Neural progenitor cell (in vitro differentiated cells): ENCODE data around the gene DNAI2. TPM values are rescaled to one million over a fixed set of nuclear protein-coding genes. Genes with fewer than 3 reads are reported as not detected.

Experiments
- DNase-seq: peaks from one replicate; pipeline ENCODE4 v3.0.0-alpha.2; 2016; ENCODE audit warnings: low spot score
- H2AFZ ChIP-seq: fragments of 200-600 bp; sonication (generic); replicated peaks from 2 replicates; pipeline ENCODE4 v1.6.1; 2016; ENCODE audit warnings: antibody characterized with exemption
- H3F3A ChIP-seq: fragments of 200-600 bp; sonication (generic); 2 replicates; pipeline ENCODE4 v1.6.1; 2016; ENCODE audit warnings: antibody characterized with exemption, low read depth
- H3K27ac ChIP-seq: fragments of 200-600 bp; sonication (generic); 2 replicates; pipeline ENCODE4 v1.5.1; 2016; ENCODE audit warnings: mild to moderate bottlenecking
- H3K27me3 ChIP-seq: fragments of 200-600 bp; sonication (generic); 2 replicates; pipeline ENCODE4 v1.6.1; 2016; ENCODE audit warnings: mild to moderate bottlenecking, moderate library complexity
- H3K36me3 ChIP-seq: fragments of 200-600 bp; sonication (generic); 2 replicates; pipeline ENCODE4 v1.5.1; 2016
- H3K4me1 ChIP-seq: fragments of 200-600 bp; sonication (generic); 2 replicates; pipeline ENCODE4 v1.6.1; 2016; ENCODE audit warnings: mixed run types
- H3K4me2 ChIP-seq: fragments of 200-600 bp; sonication (generic); 2 replicates; pipeline ENCODE4 v1.6.1; 2016
- H3K4me3 ChIP-seq: fragments of 200-600 bp; sonication (generic); 2 replicates; pipeline ENCODE4 v1.5.1; 2016
- H3K79me2 ChIP-seq: fragments of 200-600 bp; sonication (generic); 2 replicates; pipeline ENCODE4 v1.6.1; 2016; ENCODE audit warnings: low read depth
- H3K9ac ChIP-seq: fragments of 200-600 bp; sonication (generic); 2 replicates; pipeline ENCODE4 v1.6.1; 2016
- H3K9me3 ChIP-seq: fragments of 200-600 bp; sonication (generic); 2 replicates; pipeline ENCODE4 v1.5.1; 2016; ENCODE audit warnings: low read depth
- H4K20me1 ChIP-seq: fragments of 200-600 bp; sonication (generic); 2 replicates; pipeline ENCODE4 v1.6.1; 2016; ENCODE audit warnings: low read depth
- H3K27ac Mint-ChIP-seq: 3 replicates; pipeline ENCODE4 v1.8.0; 2021; ENCODE audit warnings: mixed read lengths
- H3K27me3 Mint-ChIP-seq: 2 replicates; pipeline ENCODE4 v1.8.0; 2022; ENCODE audit warnings: low read depth, mild to moderate bottlenecking, inconsistent platforms, moderate library complexity, mixed read lengths; ENCODE audit not compliant: insufficient read depth
- H3K36me3 Mint-ChIP-seq: 3 replicates; pipeline ENCODE4 v1.8.0; 2021; ENCODE audit warnings: mixed read lengths
- H3K4me1 Mint-ChIP-seq: 3 replicates; pipeline ENCODE4 v1.8.0; 2021; ENCODE audit warnings: mixed read lengths
- H3K4me3 Mint-ChIP-seq: 3 replicates; pipeline ENCODE4 v1.8.0; 2021; ENCODE audit warnings: mild to moderate bottlenecking, moderate library complexity, mixed read lengths
- H3K9me3 Mint-ChIP-seq: 3 replicates; pipeline ENCODE4 v1.8.0; 2020; ENCODE audit warnings: mixed read lengths
- EZH2 ChIP-seq: fragments of 200-600 bp; sonication (generic); IDR thresholded peaks from 2 replicates; pipeline ENCODE4 v1.6.1; 2017; ENCODE audit warnings: antibody characterized with exemption, mild to moderate bottlenecking, moderate library complexity
- EZH2phosphoT487 ChIP-seq: fragments of 200-600 bp; sonication (generic); IDR thresholded peaks from 2 replicates; pipeline ENCODE4 v1.6.1; 2017; ENCODE audit warnings: antibody characterized with exemption
- total RNA-seq: library from RNA; depleted of rRNA; stranded (reverse); fragments of >200 nt; gene quantifications from 2 replicates; pipeline ENCODE4 v1.2.3, GENCODE V29; 2015; ENCODE audit warnings: low replicate concordance
- TF ChIP-seq, protein P1 (sequence below): fragments of 200-600 bp; sonication (generic); IDR thresholded peaks from 2 replicates; pipeline ENCODE4 v1.5.1; 2017; ENCODE audit warnings: antibody characterized with exemption, mild to moderate bottlenecking

Gene DNAI2
- total RNA-seq, 1 donor from 2014 or later, result not detected

DNA sequence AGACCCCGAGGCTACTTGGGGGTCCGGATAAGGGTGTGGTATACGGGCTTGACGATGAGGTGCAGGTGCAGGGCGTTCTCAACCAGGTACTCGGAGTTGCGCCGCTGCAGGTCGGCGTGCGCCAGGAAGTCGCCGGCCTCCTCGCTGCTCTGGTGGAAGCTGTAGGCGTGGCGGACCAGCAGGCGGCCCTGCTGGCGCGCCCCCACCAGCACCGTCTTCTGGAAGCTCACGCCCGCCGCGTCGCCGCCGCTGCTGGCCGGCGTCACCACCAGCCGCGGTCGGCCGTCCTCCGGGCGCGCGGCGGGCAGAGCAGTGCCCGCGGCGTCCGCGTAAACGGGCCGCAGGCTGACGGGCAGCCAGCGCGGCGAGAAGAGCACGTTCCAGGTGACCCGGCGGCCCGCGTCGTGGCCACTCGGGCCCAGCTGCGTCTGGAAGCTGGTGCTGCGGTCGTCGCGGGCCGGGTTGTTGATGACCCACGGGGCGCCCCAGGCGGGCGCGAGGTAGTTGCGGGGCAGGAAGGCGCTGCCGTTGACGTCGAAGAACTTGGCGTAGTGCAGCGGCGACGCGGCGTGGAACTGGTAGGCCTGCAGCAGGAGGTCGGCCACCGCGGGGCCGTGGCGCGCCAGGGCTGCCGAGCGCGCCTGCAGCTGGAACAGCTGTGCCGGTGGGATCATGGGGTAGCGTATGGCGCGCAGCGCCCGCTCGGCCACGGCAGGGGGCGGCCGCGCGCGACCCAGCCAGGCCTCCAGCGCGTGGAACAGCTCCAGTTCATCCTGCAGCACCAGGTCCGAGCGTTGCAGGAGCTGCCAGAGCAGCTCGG, 82.8 kb downstream of the DNAI2 start:
- no peak overlapping the region for H3K27ac ChIP-seq
- H3K9me3 ChIP-seq, result no peaks in the 10 kb centered on the region
- H4K20me1 ChIP-seq, result no peaks in the 10 kb centered on the region
- H3K4me1 Mint-ChIP-seq, result peaks cover 32% of the 10 kb centered on the region
- peaks cover 11% of the 10 kb centered on the region for H3K79me2 ChIP-seq
- no peak overlapping the region for H3K9ac ChIP-seq
- H3K4me1 ChIP-seq, result peaks cover 12% of the 10 kb centered on the region
- no peaks in the 10 kb centered on the region for H3K9me3 Mint-ChIP-seq
- no peak overlapping the region for H3K4me2 ChIP-seq
- H3K4me3 ChIP-seq, result no peak overlapping the region
- no peak overlapping the region for H3K4me3 Mint-ChIP-seq
- no peak for DNase-seq
- H3K36me3 ChIP-seq, result no peaks in the 10 kb centered on the region
- H3K27ac Mint-ChIP-seq, result no peak overlapping the region
- H3K27me3 Mint-ChIP-seq, result peaks cover 9% of the 10 kb centered on the region
- peaks cover 14% of the 10 kb centered on the region for H3F3A ChIP-seq
- peaks cover 47% of the 10 kb centered on the region for H3K27me3 ChIP-seq
- peaks cover 6% of the 10 kb centered on the region for H3K36me3 Mint-ChIP-seq
- no peak overlapping the region for H2AFZ ChIP-seq
- no peak for TF ChIP-seq EZH2
- TF ChIP-seq, protein P1, sequence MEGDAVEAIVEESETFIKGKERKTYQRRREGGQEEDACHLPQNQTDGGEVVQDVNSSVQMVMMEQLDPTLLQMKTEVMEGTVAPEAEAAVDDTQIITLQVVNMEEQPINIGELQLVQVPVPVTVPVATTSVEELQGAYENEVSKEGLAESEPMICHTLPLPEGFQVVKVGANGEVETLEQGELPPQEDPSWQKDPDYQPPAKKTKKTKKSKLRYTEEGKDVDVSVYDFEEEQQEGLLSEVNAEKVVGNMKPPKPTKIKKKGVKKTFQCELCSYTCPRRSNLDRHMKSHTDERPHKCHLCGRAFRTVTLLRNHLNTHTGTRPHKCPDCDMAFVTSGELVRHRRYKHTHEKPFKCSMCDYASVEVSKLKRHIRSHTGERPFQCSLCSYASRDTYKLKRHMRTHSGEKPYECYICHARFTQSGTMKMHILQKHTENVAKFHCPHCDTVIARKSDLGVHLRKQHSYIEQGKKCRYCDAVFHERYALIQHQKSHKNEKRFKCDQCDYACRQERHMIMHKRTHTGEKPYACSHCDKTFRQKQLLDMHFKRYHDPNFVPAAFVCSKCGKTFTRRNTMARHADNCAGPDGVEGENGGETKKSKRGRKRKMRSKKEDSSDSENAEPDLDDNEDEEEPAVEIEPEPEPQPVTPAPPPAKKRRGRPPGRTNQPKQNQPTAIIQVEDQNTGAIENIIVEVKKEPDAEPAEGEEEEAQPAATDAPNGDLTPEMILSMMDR, result no peak
- no peak for TF ChIP-seq EZH2phosphoT487

DNA sequence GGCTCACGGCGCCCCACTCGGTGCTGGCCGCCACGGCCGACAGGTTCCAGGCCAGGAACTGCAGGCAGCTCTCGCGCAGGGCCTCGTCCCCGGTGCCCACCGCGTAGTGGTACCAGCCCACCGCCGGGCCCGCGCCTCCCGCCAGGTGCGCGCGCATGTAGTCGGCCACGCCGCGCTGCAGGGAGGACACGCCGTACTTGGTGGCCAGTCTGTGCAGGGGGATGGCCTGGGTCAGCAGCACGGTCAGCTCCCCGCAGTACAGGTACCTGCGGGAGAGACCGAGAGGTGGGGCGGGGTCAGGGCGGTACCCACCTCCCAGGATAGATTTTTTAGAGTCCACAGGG, 83.4 kb downstream of the DNAI2 start:
- DNase-seq, result no peak
- Histone ChIP-seq H3K79me2 (peaks cover 11% of the 10 kb centered on the region), H3K9me3 (no peaks in the 10 kb centered on the region), H4K20me1 (no peaks in the 10 kb centered on the region), H3K4me3 (no peak overlapping the region), H3K36me3 (no peaks in the 10 kb centered on the region), H2AFZ (no peak overlapping the region), H3K27me3 (peaks cover 41% of the 10 kb centered on the region), H3K9ac (no peak overlapping the region), H3K4me2 (no peak overlapping the region), H3F3A (peaks cover 20% of the 10 kb centered on the region), H3K4me1 (peaks cover 14% of the 10 kb centered on the region), H3K27ac (no peak overlapping the region)
- Mint-ChIP-seq H3K4me1 (peaks cover 37% of the 10 kb centered on the region), H3K36me3 (peaks cover 6% of the 10 kb centered on the region), H3K27me3 (peaks cover 7% of the 10 kb centered on the region), H3K9me3 (no peaks in the 10 kb centered on the region), H3K27ac (no peak overlapping the region), H3K4me3 (no peak overlapping the region)
- TF ChIP-seq, protein P1, result no peak
- TF ChIP-seq EZH2 (no peak), EZH2phosphoT487 (no peak)

DNA sequence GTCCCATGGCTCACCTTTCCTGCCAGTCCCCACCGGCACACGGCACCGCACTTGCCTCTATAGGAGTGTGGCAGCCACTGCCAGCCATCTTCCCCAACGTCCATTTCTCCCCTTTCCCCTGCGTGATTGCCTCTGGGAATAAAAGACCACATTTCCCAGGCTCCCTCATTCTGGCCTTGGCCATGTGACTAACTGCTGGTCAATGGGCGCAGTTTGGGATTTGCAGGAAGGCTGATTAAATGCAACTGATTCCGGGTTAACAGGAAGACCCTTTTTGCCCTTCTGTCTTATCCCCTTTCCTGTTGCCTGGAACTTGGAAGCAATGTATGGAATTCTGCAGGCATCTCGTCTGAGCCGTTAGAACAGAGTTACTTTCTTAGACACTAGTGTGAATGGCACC, 84.7 kb downstream of the DNAI2 start:
- peaks cover 6% of the 10 kb centered on the region for H3K36me3 Mint-ChIP-seq
- Histone ChIP-seq H3F3A (peaks cover 20% of the 10 kb centered on the region), H3K4me1 (peaks cover 27% of the 10 kb centered on the region), H3K9ac (no peak overlapping the region), H2AFZ (no peak overlapping the region), H4K20me1 (no peaks in the 10 kb centered on the region), H3K27me3 (peaks cover 28% of the 10 kb centered on the region), H3K79me2 (peaks cover 11% of the 10 kb centered on the region), H3K4me2 (no peak overlapping the region), H3K36me3 (no peaks in the 10 kb centered on the region), H3K27ac (no peak overlapping the region), H3K9me3 (no peaks in the 10 kb centered on the region), H3K4me3 (no peak overlapping the region)
- H3K4me3 Mint-ChIP-seq, result no peak overlapping the region
- peaks cover 47% of the 10 kb centered on the region for H3K4me1 Mint-ChIP-seq
- no peaks in the 10 kb centered on the region for H3K9me3 Mint-ChIP-seq
- no peak for DNase-seq
- no peak overlapping the region for H3K27ac Mint-ChIP-seq
- peaks cover 2% of the 10 kb centered on the region for H3K27me3 Mint-ChIP-seq
- TF ChIP-seq EZH2 (no peak), EZH2phosphoT487 (no peak)
- TF ChIP-seq, protein P1, result no peak
